ENCODE measurements around the gene VWA1.

The VWA1 gene

DNA sequence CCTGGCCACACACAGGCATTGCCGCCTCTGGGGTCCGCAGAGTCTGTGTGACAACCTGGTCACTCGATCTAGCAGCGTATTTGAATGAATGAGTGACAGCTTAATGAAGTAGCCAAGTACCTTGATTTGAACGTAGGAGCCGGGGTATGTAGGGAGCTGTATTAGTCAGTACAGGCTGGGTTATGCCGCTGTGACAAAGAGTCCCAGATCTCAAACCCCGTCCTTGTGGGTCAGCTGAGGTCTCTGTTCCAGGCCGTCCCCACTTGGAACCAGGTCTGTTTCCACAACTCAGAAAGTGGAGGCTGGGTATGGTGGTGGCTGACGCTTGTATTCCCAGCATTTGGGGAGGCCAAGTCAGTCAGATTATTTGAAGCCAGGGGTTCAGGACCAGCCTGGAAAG is 56.1 kb downstream of the VWA1 start:
- Histone ChIP-seq H3K27ac (ENCODE audit: low read depth, low read length) (no peak overlapping the region), H3K9ac (ENCODE audit: low read depth, low read length) (no peak overlapping the region), H3K36me3 (ENCODE audit: control insufficient read depth, insufficient read depth, low read length) (peaks cover 59% of the 10 kb centered on the region), H3K4me3 (ENCODE audit: low read depth, low read length) (no peak overlapping the region), H3K27me3 (ENCODE audit: control insufficient read depth, insufficient read depth, low read length) (no peaks in the 10 kb centered on the region), H3K9me3 (ENCODE audit: control insufficient read depth, insufficient read depth, low read length) (no peaks in the 10 kb centered on the region), H3K4me1 (ENCODE audit: control insufficient read depth, insufficient read depth, low read length) (no peaks in the 10 kb centered on the region)
